ENCODE measurements around the gene SLC38A10.

The SLC38A10 gene

GRCh38 chr17:81242421-81243332 lies 52.4 kb downstream of the SLC38A10 start:
- ChIA-PET POLR2A (no interaction called here), CTCF (interaction anchor here (0.6 to 1.5 kb wide), 4 partner anchors 99 to 358 kb away, joined by 3 to 10 read pairs (median 3); no protein-coding TSS in a partner anchor)
- H3K4me3 ChIP-seq (ENCODE audit: low read depth, low read length), result no peak overlapping the region
- no peak for DNase-seq (ENCODE audit: low read depth, low spot score)
- TF ChIP-seq, protein P1, sequence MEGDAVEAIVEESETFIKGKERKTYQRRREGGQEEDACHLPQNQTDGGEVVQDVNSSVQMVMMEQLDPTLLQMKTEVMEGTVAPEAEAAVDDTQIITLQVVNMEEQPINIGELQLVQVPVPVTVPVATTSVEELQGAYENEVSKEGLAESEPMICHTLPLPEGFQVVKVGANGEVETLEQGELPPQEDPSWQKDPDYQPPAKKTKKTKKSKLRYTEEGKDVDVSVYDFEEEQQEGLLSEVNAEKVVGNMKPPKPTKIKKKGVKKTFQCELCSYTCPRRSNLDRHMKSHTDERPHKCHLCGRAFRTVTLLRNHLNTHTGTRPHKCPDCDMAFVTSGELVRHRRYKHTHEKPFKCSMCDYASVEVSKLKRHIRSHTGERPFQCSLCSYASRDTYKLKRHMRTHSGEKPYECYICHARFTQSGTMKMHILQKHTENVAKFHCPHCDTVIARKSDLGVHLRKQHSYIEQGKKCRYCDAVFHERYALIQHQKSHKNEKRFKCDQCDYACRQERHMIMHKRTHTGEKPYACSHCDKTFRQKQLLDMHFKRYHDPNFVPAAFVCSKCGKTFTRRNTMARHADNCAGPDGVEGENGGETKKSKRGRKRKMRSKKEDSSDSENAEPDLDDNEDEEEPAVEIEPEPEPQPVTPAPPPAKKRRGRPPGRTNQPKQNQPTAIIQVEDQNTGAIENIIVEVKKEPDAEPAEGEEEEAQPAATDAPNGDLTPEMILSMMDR (IDR thresholded peaks at IDR 0.05; ENCODE audit: insufficient read depth, low read length, missing control alignments), result no peak

DNA sequence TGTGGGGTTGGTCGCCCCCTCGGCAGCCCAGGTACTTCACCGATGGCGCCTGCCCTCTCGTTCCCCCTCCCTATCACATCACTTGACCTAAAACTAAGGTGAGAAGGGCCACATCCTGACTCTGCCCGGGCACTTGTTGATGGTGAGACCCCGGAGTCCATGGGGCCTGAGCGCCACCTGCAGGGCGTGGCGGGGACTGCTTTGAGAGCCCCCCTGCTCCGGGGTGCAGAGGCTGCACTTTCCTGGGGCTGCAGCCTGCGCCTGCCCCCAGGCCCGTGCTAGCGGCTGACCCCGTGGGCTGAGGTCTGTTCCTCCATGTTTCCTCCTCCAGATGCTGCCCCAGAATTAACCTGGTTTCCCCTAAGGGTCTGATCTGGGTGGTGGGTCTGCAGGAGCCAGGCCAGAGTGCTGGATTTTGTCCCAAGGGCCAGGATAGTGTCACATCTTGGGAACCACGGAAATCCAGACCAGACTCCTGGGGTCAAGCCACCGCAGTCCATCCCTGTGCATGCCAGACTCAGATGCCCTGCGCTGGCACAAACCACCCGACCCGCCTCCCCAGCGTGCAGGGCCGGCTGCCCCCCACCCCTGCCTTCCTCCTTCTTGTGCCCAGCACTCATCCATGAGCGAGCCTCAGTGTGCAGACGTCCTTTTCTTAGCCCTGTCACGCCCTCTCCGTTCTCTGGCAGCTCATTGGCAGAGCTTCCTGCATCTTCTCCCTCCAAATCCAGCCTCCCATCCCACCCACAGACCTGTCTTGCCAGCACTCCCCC lies 53.3 kb downstream of the SLC38A10 start:
- DNase-seq (ENCODE audit: low read depth, low spot score), result no peak
- TF ChIP-seq, protein P1 (IDR thresholded peaks at IDR 0.05; ENCODE audit: insufficient read depth, low read length, missing control alignments), result peak; percentile 87
- ChIA-PET CTCF (interaction anchor here (0.6 to 1.5 kb wide), 4 partner anchors 99 to 359 kb away, joined by 3 to 10 read pairs (median 3); no protein-coding TSS in a partner anchor), POLR2A (no interaction called here)
- no peak overlapping the region for H3K4me3 ChIP-seq (ENCODE audit: low read depth, low read length)

DNA sequence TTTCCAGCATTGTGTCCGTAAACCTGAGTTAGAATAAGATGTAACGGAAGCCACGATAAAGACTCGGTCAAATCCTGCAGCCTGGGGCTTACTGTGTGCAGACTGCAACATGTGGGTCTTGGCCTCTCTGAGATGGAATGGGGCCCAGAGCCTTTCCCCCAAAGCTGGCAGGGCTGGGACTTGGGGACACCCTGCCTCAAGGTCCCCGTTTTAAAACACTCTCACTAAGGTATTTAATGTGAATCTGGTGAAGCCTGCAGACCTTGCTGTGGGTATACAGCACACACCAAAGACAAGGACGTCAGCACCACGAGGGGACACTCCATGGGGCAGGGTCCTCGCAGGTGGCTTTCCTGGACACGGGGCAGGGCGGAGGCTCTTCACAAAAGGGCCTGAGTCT lies 53.9 kb downstream of the SLC38A10 start:
- no peak for DNase-seq (ENCODE audit: low read depth, low spot score)
- CTCF ChIA-PET, result interaction anchor here (1.0 to 1.5 kb wide), 6 partner anchors 10 to 139 kb away, joined by 3 to 9 read pairs (median 4); no protein-coding TSS in a partner anchor
- H3K4me3 ChIP-seq (ENCODE audit: low read depth, low read length), result no peak overlapping the region
- TF ChIP-seq, protein P1 (IDR thresholded peaks at IDR 0.05; ENCODE audit: insufficient read depth, low read length, missing control alignments), result no peak
- POLR2A ChIA-PET, result no interaction called here

DNA sequence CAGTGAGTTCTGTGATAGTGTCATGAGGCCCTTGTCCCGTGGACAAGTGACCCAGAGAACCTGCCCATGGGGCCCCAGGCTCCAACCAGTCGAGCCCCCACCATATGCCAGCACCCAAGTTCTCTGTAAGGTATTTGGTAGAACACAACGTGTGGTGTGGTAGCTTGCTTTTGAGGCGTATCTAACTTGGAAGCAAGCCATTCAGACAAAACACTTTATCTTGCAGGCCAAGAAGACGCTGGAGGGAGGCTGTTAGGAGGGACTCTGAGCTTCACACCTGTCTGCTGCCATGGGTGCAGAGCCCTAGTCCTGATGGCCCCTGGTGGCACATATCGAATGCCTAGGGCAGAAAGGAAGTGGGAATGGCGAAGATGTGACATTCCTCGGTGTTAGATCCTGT lies 54.3 kb downstream of the SLC38A10 start:
- ChIA-PET CTCF (interaction anchor here (1.0 to 1.5 kb wide), 7 partner anchors 10 to 252 kb away, joined by 3 to 9 read pairs (median 4); no protein-coding TSS in a partner anchor), POLR2A (no interaction called here)
- TF ChIP-seq, protein P1 (IDR thresholded peaks at IDR 0.05; ENCODE audit: insufficient read depth, low read length, missing control alignments), result no peak
- no peak for DNase-seq (ENCODE audit: low read depth, low spot score)
- H3K4me3 ChIP-seq (ENCODE audit: low read depth, low read length), result peak overlapping the region; percentile 18; the same call in 1 of the 2 replicates

DNA sequence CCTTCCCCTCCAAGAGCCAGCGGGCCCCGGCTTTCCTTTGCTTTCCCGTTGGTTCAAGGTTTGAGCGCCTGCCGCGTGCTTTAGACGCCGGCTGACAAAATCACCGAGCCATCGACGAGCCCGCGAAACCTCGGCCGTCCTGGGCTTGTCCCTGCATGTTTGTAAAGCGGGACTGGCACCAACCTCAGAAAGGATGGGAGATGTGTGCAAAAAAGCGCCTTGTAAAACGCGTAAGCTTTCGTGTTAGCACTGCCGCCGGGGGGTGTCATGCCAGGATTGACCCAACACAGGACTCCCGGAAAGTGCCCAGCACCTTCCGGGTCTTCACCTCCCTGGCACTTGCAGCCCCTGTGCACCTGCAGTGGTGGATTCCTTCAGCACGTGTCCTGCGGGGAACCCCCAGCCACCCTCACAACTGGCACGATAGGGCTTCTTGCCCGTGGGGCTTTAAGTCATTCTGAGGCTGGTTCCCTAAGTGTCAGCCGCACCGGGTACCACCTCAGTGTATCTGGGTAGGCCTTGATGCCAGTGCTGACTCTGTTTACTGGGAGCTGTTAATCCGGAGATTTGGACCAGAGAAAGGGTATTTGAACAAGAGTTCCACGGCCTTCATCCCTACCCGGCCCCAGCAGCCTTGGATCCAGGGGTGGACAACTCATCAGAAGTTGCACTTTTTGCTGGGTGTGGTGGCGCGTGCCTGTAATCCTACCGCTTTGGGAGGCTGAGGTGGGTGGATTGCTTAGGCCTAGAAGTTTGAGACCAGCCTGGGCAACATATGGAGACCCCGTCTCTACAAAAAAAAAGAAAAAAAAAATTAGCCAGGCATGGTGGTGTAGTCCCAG lies 55.2 kb downstream of the SLC38A10 start:
- ChIA-PET CTCF (interaction anchor here (0.7 to 1.8 kb wide), 11 partner anchors 11 to 251 kb away, joined by 3 to 13 read pairs (median 4); no protein-coding TSS in a partner anchor), POLR2A (interaction anchor here (0.6 to 1.1 kb wide), 4 partner anchors 99 to 272 kb away, joined by 3 to 4 read pairs (median 3); partner anchors contain the start of gene ACTG1)
- no peak for DNase-seq (ENCODE audit: low read depth, low spot score)
- peak overlapping the region; percentile 75 for H3K4me3 ChIP-seq (ENCODE audit: low read depth, low read length)
- TF ChIP-seq, protein P1 (IDR thresholded peaks at IDR 0.05; ENCODE audit: insufficient read depth, low read length, missing control alignments), result no peak

All from AG04449 (cell line).